ENCODE data around the gene TEX14.

GRCh38 chr17:58614859-58615459, 76.9 kb downstream of the TEX14 start:
- TF ChIP-seq CTCF (IDR thresholded peaks at IDR 0.05) (no peak), MAX (IDR thresholded peaks at IDR 0.05; ENCODE audit: low read depth) (no peak), POLR2AphosphoS5 (IDR thresholded peaks at IDR 0.05; ENCODE audit: low read depth, low read length) (no peak), REST (IDR thresholded peaks at IDR 0.05; ENCODE audit: low read depth, low read length) (no peak), EZH2phosphoT487 (IDR thresholded peaks at IDR 0.05; ENCODE audit: borderline replicate concordance, low read depth) (no peak), TAF1 (IDR thresholded peaks at IDR 0.05; ENCODE audit: borderline replicate concordance, low read depth, low read length) (no peak), MXI1 (IDR thresholded peaks at IDR 0.05; ENCODE audit: low read depth, low read length) (no peak), SMC3 (IDR thresholded peaks at IDR 0.05; ENCODE audit: low read depth, low read length) (no peak), FOXM1 (IDR thresholded peaks at IDR 0.05; ENCODE audit: low read depth) (no peak), GABPA (IDR thresholded peaks at IDR 0.05; ENCODE audit: low read depth) (no peak), RAD21 (IDR thresholded peaks at IDR 0.05; ENCODE audit: low read length) (no peak), EP300 (IDR thresholded peaks at IDR 0.05; ENCODE audit: borderline replicate concordance in 1 of 2, low read depth in 1 of 2, low read length in 1 of 2) (no peak), RFX5 (IDR thresholded peaks at IDR 0.05; ENCODE audit: low read length) (no peak), NRF1 (IDR thresholded peaks at IDR 0.05; ENCODE audit: low read depth, low read length) (no peak)

Measured in SK-N-SH (cell line).